Activated naive CD8-positive, alpha-beta T cell (primary cell): ENCODE measurements around the gene KLK15.

ENCODE experiments used
- H3K27ac Mint-ChIP-seq: one replicate; pipeline ENCODE4 v1.8.0; 2021; ENCODE audit warnings: mixed read lengths
- H3K27me3 Mint-ChIP-seq: one replicate; pipeline ENCODE4 v1.8.0; 2021; ENCODE audit warnings: mixed read lengths
- H3K36me3 Mint-ChIP-seq: one replicate; pipeline ENCODE4 v1.8.0; 2021; ENCODE audit warnings: mixed read lengths
- H3K4me1 Mint-ChIP-seq: one replicate; pipeline ENCODE4 v1.8.0; 2021; ENCODE audit warnings: low read depth, mixed read lengths
- H3K4me3 Mint-ChIP-seq: one replicate; pipeline ENCODE4 v1.8.0; 2021; ENCODE audit warnings: mild to moderate bottlenecking, mixed read lengths
- H3K9me3 Mint-ChIP-seq: one replicate; pipeline ENCODE4 v1.8.0; 2021; ENCODE audit warnings: low read depth, mixed read lengths

KLK15 gene

GRCh38 chr19:50833117-50833801 is at the start of gene KLK15:
TSS of gene KLK15 (minus strand) at chr19:50833574. CDS start at chr19:50831492, 2,082 bp downstream.
- no peak within 1 kb of the TSS for H3K27ac Mint-ChIP-seq
- peaks cover 13% of the 10 kb centered on the region for H3K4me1 Mint-ChIP-seq
- H3K4me3 Mint-ChIP-seq, result no peak within 1 kb of the TSS
- no peaks in the 10 kb centered on the region for H3K36me3 Mint-ChIP-seq
- H3K27me3 Mint-ChIP-seq, result peaks cover 31% of the 10 kb centered on the region
- no peaks in the 10 kb centered on the region for H3K9me3 Mint-ChIP-seq

GRCh38 chr19:50882188-50882587 is 48.8 kb upstream of the KLK15 start:
- Mint-ChIP-seq H3K27me3 (peaks cover 33% of the 10 kb centered on the region), H3K36me3 (no peaks in the 10 kb centered on the region), H3K4me3 (no peak overlapping the region), H3K27ac (no peak overlapping the region), H3K9me3 (no peaks in the 10 kb centered on the region), H3K4me1 (no peaks in the 10 kb centered on the region)

GRCh38 chr19:50880241-50880640 is 46.9 kb upstream of the KLK15 start:
- Mint-ChIP-seq H3K27ac (no peak overlapping the region), H3K4me3 (no peak overlapping the region), H3K4me1 (no peaks in the 10 kb centered on the region), H3K27me3 (peaks cover 25% of the 10 kb centered on the region), H3K36me3 (no peaks in the 10 kb centered on the region), H3K9me3 (no peaks in the 10 kb centered on the region)

GRCh38 chr19:50878851-50879250 is 45.5 kb upstream of the KLK15 start:
- H3K9me3 Mint-ChIP-seq, result no peaks in the 10 kb centered on the region
- no peaks in the 10 kb centered on the region for H3K36me3 Mint-ChIP-seq
- H3K27me3 Mint-ChIP-seq, result peaks cover 24% of the 10 kb centered on the region
- H3K27ac Mint-ChIP-seq, result no peak overlapping the region
- H3K4me3 Mint-ChIP-seq, result no peak overlapping the region
- H3K4me1 Mint-ChIP-seq, result no peaks in the 10 kb centered on the region

- Mint-ChIP-seq H3K4me3 (no peak overlapping the region), H3K9me3 (no peaks in the 10 kb centered on the region), H3K36me3 (no peaks in the 10 kb centered on the region), H3K27me3 (peaks cover 25% of the 10 kb centered on the region), H3K27ac (no peak overlapping the region), H3K4me1 (no peaks in the 10 kb centered on the region)
Measured at GRCh38 chr19:50877338-50877737, 44.0 kb upstream of the KLK15 start.

GRCh38 chr19:50876456-50876855 is 43.1 kb upstream of the KLK15 start:
- H3K36me3 Mint-ChIP-seq, result no peaks in the 10 kb centered on the region
- H3K4me3 Mint-ChIP-seq, result no peak overlapping the region
- H3K27me3 Mint-ChIP-seq, result peaks cover 23% of the 10 kb centered on the region
- H3K4me1 Mint-ChIP-seq, result no peaks in the 10 kb centered on the region
- no peaks in the 10 kb centered on the region for H3K9me3 Mint-ChIP-seq
- no peak overlapping the region for H3K27ac Mint-ChIP-seq

- no peaks in the 10 kb centered on the region for H3K4me1 Mint-ChIP-seq
Measured at GRCh38 chr19:50875795-50876422, 42.5 kb upstream of the KLK15 start.

GRCh38 chr19:50874211-50874610 is 40.8 kb upstream of the KLK15 start:
- peaks cover 20% of the 10 kb centered on the region for H3K27me3 Mint-ChIP-seq
- no peaks in the 10 kb centered on the region for H3K4me1 Mint-ChIP-seq
- no peak overlapping the region for H3K27ac Mint-ChIP-seq
- no peaks in the 10 kb centered on the region for H3K36me3 Mint-ChIP-seq
- H3K9me3 Mint-ChIP-seq, result no peaks in the 10 kb centered on the region
- no peak overlapping the region for H3K4me3 Mint-ChIP-seq

More at GRCh38 chr19:50875795-50876422, 42.5 kb upstream of the KLK15 start:
- H3K27me3 Mint-ChIP-seq, result peaks cover 27% of the 10 kb centered on the region
- no peak overlapping the region for H3K27ac Mint-ChIP-seq
- no peaks in the 10 kb centered on the region for H3K9me3 Mint-ChIP-seq
- no peaks in the 10 kb centered on the region for H3K36me3 Mint-ChIP-seq
- H3K4me3 Mint-ChIP-seq, result no peak overlapping the region

- no peaks in the 10 kb centered on the region for H3K9me3 Mint-ChIP-seq
- no peak within 1 kb of the TSS for H3K27ac Mint-ChIP-seq
- H3K36me3 Mint-ChIP-seq, result no peaks in the 10 kb centered on the region
- H3K27me3 Mint-ChIP-seq, result peaks cover 15% of the 10 kb centered on the region
- no peaks in the 10 kb centered on the region for H3K4me1 Mint-ChIP-seq
- no peak within 1 kb of the TSS for H3K4me3 Mint-ChIP-seq
Measured at GRCh38 chr19:50873056-50873455, 39.7 kb upstream of the KLK15 start, which contains the start of gene KLK2. TSS of gene KLK2 (plus strand) at chr19:50873439. CDS start at chr19:50873474, 35 bp downstream.

- Mint-ChIP-seq H3K9me3 (no peaks in the 10 kb centered on the region), H3K36me3 (no peaks in the 10 kb centered on the region), H3K4me3 (no peak overlapping the region), H3K4me1 (no peaks in the 10 kb centered on the region), H3K27ac (no peak overlapping the region), H3K27me3 (peaks cover 21% of the 10 kb centered on the region)
Measured at GRCh38 chr19:50870417-50871089, 37.2 kb upstream of the KLK15 start.

GRCh38 chr19:50869479-50869878 is 36.1 kb upstream of the KLK15 start:
- H3K4me1 Mint-ChIP-seq, result no peaks in the 10 kb centered on the region
- no peak overlapping the region for H3K4me3 Mint-ChIP-seq
- H3K27me3 Mint-ChIP-seq, result peaks cover 24% of the 10 kb centered on the region
- H3K27ac Mint-ChIP-seq, result no peak overlapping the region
- no peaks in the 10 kb centered on the region for H3K9me3 Mint-ChIP-seq
- no peaks in the 10 kb centered on the region for H3K36me3 Mint-ChIP-seq

- no peak overlapping the region for H3K4me3 Mint-ChIP-seq
- no peak overlapping the region for H3K27ac Mint-ChIP-seq
- H3K4me1 Mint-ChIP-seq, result no peaks in the 10 kb centered on the region
- H3K36me3 Mint-ChIP-seq, result no peaks in the 10 kb centered on the region
- peaks cover 34% of the 10 kb centered on the region for H3K27me3 Mint-ChIP-seq
- no peaks in the 10 kb centered on the region for H3K9me3 Mint-ChIP-seq
Measured at GRCh38 chr19:50861496-50862286, 28.3 kb upstream of the KLK15 start.

- Mint-ChIP-seq H3K4me3 (no peak overlapping the region), H3K27ac (no peak overlapping the region), H3K9me3 (no peaks in the 10 kb centered on the region), H3K4me1 (no peaks in the 10 kb centered on the region), H3K36me3 (no peaks in the 10 kb centered on the region), H3K27me3 (peaks cover 33% of the 10 kb centered on the region)
Measured at GRCh38 chr19:50861010-50861409, 27.6 kb upstream of the KLK15 start.

- Mint-ChIP-seq H3K36me3 (no peaks in the 10 kb centered on the region), H3K4me1 (no peaks in the 10 kb centered on the region), H3K27me3 (peaks cover 42% of the 10 kb centered on the region), H3K4me3 (no peak overlapping the region), H3K9me3 (no peaks in the 10 kb centered on the region), H3K27ac (no peak overlapping the region)
Measured at GRCh38 chr19:50859849-50860248, 26.5 kb upstream of the KLK15 start.

- Mint-ChIP-seq H3K27ac (no peak overlapping the region), H3K36me3 (no peaks in the 10 kb centered on the region), H3K4me3 (no peak overlapping the region), H3K9me3 (no peaks in the 10 kb centered on the region), H3K27me3 (peaks cover 45% of the 10 kb centered on the region), H3K4me1 (no peaks in the 10 kb centered on the region)
Measured at GRCh38 chr19:50858886-50859285, 25.5 kb upstream of the KLK15 start.
